Head of caudate nucleus (tissue), 42 donors: ENCODE results near the gene EIF4A2.

Source experiments
- DNase-seq, 42 donors: peaks; one replicate each; pipeline versions ENCODE4 v3.0.0 to v3.0.0-alpha.2; 2020 to 2021; ENCODE audit warnings: mixed read lengths in 7 of 42
- intact Hi-C: fragments of 100-400 bp; cut with DNase I; formaldehyde crosslinking; loops from one replicate; pipeline ENCODE4 v1.15.0; 2022

Gene EIF4A2

GRCh38 chr3:186783058-186783730, at the start of gene EIF4A2:
Gene EIF4A2, plus strand, starts transcription at chr3:186783577. Its CDS starts 34 bp downstream, at chr3:186783611.
- intact Hi-C loops = no loop called here
- DNase-seq = peak; percentile 74 to 96 (median 90)

- intact Hi-C loops = no loop called here
- DNase-seq = no peak
Measured at GRCh38 chr3:186742618-186743380, 40.6 kb upstream of the EIF4A2 start.

GRCh38 chr3:186743666-186744065, 39.7 kb upstream of the EIF4A2 start:
- DNase-seq = no peak
- intact Hi-C loops = no loop called here

- DNase-seq = peak in 15 of 42 donors; percentile 2 to 48 (median 15)
- intact Hi-C loops = no loop called here
Measured at GRCh38 chr3:186746008-186746407, 37.4 kb upstream of the EIF4A2 start.

GRCh38 chr3:186750316-186750715, 33.1 kb upstream of the EIF4A2 start:
- no peak for DNase-seq
- intact Hi-C loops = no loop called here

GRCh38 chr3:186751480-186751879, 31.9 kb upstream of the EIF4A2 start:
- intact Hi-C loops = no loop called here
- DNase-seq = no peak

GRCh38 chr3:186754006-186754405, 29.4 kb upstream of the EIF4A2 start:
- DNase-seq = no peak
- intact Hi-C loops = no loop called here

- intact Hi-C loops = no loop called here
- no peak for DNase-seq
Measured at GRCh38 chr3:186754871-186755270, 28.5 kb upstream of the EIF4A2 start.

- intact Hi-C loops = no loop called here
Measured at GRCh38 chr3:186757214-186757613, 26.2 kb upstream of the EIF4A2 start.

GRCh38 chr3:186757686-186758220, 25.6 kb upstream of the EIF4A2 start:
- intact Hi-C loops = no loop called here

More at GRCh38 chr3:186757214-186757613, 26.2 kb upstream of the EIF4A2 start:
- DNase-seq = peak in 3 of 42 donors; percentile 4 to 18 (median 8)

GRCh38 chr3:186759231-186759930, 24.0 kb upstream of the EIF4A2 start:
- no peak for DNase-seq
- intact Hi-C loops = no loop called here

More at GRCh38 chr3:186757686-186758220, 25.6 kb upstream of the EIF4A2 start:
- DNase-seq = no peak

- intact Hi-C loops = no loop called here
- DNase-seq = no peak
Measured at GRCh38 chr3:186760141-186760833, 23.1 kb upstream of the EIF4A2 start.

GRCh38 chr3:186760897-186761447, 22.4 kb upstream of the EIF4A2 start:
- intact Hi-C loops = no loop called here
- DNase-seq = no peak

GRCh38 chr3:186772281-186772694, 11.1 kb upstream of the EIF4A2 start:
- intact Hi-C loops = no loop called here

GRCh38 chr3:186772701-186773417, 10.5 kb upstream of the EIF4A2 start:
- intact Hi-C loops = no loop called here
- peak; percentile 53 to 84 (median 71) for DNase-seq

More at GRCh38 chr3:186772281-186772694, 11.1 kb upstream of the EIF4A2 start:
- DNase-seq = peak in 11 of 42 donors; percentile 5 to 48 (median 14)

- intact Hi-C loops = no loop called here
- DNase-seq = no peak
Measured at GRCh38 chr3:186775999-186776398, 7.4 kb upstream of the EIF4A2 start.

GRCh38 chr3:186779204-186779603, 4.2 kb upstream of the EIF4A2 start:
- DNase-seq = no peak
- intact Hi-C loops = no loop called here

- intact Hi-C loops = no loop called here
- DNase-seq = no peak
Measured at GRCh38 chr3:186782542-186783057, 777 bp upstream of the EIF4A2 start.
